Measurements from ENCODE around the gene TRIM7.
A peak's percentile ranks its signal among the peaks of the same experiment; 100 is the strongest.

The TRIM7 gene

DNA sequence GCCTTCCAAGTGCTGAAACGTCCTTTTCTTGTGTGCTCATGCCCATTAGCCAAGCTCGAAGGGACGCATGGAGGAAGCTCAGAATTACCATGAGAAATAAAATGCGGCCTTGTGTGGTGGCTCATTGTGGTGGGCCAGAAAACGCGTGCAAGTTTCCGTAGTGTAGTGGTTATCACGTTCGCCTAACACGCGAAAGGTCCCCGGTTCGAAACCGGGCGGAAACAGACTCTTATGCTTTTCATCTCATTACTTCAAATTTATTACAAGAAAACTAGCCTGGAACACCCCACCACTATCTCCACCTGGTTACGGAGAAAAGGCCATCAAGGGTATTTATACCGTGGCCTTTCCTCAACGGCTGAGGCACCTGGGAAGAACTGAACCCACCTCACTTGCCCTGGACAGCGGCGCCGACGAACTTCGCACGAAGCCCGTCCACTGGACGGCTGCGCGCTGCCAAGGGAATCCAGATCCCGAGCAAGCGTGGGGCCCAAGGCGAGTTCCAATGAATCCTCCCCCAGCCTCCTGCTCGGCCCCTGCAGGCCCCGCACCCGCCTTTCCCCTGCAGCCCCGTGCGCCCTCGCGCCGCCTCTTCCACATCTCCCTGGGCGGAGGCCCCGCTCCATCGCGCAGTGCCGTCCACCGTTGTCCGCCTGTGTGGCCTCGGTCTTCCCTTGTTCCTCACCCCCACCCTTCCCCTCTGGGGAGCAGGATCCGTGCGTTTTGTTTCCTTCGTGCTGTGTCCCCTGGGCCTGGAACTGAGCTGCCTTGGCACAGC is 35.3 kb downstream of the TRIM7 start:
- DNase-seq: peak; percentile 53 to 80 (median 68)

DNA sequence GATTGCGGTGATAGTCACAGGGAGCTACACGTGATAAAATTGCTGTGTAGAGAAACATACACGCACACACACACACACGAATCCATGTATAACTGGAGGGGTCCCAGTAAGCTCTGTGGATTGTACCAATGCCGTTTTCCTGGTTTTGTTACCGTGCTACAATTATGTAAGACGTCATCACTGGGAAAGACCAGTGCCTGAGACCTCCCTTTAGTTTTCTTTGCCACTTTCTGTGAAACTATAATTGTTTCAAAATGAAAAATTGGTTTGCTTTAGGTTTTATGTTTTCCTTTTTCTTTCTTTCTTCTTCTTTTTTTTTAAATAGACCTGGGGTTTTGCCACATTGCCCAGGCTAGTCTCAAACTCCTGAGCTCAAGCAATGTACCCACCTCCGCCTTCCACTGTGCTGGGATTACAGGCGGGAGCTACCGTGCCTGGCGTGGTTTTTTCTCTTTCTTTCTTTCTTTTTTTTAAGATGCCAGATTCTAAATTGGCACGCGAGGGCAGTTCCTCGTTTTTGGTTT is 36.3 kb downstream of the TRIM7 start:
- no peak for DNase-seq

DNA sequence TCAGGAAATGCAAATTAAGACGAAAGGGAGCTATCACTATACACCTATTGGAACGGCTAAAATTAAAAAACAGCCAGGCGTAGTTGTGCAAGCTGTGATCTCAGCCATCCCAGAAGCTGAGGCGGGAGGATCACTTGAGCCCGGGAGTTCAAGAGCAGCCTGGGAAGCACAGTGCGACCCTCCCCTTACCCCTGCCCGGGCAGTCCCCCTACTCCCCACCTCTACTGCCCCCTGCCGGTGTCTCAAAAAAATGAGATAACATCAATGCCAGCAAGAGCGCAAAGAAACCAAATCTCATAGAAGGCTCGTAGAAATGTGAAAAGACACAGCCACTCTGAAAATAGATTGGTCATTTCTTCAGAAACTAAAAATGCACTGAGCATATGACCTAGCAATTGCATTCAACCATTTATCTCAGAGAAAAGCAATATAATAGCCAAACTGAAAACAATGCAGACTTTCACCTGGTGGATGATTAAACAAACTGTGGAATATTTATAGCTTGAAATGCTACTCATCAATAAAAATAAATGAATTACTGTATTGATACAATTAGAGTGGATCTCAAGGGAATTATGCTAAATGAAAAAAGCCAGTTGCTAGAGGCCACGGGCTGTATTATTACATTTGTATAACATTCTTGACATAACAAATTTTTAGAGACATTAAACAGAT is 37.0 kb downstream of the TRIM7 start:
- no peak for DNase-seq

DNA sequence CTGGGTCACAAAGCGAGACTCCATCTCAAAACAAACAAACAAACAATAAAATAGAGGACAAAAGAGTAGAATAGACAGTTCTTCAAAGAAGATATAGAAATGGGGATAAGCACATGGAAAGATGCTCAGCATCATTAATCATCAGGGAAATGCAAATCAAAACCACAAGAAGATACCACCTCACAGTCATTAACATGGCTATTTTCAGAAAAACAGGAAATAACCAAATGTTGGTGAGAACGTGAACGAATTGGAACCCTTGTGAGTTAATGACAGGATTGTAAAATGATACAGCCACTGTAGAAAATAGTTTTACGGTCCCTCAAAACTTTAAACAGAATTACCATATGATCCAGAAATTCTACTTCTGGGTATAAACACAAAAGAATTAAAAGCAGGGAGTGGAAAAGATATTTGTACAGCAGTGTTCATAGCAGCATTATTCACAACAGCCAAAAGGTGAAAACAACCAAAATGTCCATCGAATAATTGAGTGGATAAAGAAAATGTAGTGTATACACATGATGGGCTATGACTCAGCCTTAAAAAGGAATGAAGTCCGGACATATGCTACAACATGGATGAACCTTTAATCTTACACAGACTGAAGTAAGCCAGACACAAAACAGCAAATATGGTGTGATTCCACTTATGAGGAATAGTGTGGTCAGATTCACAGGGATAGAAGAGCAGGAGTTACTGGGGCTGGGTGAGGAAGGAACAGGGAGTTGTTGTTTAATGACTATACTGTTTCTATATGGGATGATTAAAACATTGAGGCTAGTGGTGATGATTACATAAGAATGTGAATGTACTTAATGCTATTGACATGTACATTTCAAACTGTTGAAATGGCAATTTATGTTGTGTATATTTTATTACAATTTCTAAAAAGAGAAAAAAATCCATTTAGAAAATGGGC is 37.9 kb downstream of the TRIM7 start:
- no peak for DNase-seq

DNA sequence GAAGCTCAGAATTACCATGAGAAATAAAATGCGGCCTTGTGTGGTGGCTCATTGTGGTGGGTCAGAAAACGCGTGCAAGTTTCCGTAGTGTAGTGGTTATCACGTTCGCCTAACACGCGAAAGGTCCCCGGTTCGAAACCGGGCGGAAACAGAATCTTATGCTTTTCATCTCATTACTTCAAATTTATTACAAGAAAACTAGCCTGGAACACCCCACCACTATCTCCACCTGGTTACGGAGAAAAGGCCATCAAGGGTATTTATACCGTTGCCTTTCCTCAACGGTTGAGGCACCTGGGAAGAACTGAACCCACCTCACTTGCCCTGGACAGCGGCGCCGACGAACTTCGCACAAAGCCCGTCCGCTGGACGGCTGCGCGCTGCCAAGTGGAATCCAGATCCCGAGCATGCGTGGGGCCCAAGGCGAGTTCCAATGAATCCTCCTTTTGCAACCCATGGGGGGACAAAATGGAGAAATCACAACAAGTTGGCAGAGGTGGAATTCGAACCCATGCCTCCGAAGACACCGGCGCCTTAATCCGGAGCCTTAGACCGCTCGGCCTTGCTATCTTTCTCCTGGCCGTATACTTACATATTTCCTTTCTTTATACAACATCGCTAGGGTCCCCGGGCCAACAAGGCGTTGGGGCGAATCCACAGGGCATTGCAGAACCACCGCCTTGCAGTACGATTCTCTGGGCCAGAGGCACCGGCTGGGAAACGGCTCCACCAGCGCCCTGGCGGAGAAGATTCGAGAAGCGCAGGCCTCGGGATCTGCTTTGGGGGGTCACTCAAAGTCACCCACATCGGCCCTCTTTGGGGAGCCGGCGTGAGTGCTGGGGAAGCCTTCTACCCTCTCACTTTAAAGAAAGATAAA is 40.7 kb downstream of the TRIM7 start:
- DNase-seq: no peak

DNA sequence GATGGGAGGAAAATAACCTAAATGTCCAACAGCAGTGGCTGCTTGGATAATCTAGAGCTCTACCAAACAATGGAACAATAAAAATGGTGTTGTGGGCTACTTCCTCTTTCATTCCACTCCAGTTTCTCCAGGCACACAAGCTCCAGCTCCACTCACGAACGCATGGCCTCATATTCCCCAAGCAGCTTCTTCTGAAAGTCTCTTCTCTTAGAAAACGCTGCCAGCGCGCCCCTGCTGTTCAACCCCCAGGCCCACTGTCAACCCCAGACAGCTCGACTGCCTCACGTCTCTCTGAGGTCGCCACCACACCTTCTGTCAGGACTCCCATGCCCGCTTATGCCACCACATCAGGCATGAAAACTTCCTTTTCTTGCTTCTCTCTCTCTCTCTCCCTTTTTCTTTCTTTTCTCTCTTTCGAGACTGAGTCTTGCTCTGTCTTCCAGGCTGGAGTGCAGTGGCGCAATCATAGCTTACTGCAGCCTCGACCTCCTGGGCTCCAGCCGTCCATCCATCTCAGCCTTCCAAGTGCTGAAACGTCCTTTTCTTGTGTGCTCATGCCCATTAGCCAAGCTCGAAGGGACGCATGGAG is 41.4 kb downstream of the TRIM7 start:
- peak in 1 of 6 experiments; percentile 22 for DNase-seq

DNA sequence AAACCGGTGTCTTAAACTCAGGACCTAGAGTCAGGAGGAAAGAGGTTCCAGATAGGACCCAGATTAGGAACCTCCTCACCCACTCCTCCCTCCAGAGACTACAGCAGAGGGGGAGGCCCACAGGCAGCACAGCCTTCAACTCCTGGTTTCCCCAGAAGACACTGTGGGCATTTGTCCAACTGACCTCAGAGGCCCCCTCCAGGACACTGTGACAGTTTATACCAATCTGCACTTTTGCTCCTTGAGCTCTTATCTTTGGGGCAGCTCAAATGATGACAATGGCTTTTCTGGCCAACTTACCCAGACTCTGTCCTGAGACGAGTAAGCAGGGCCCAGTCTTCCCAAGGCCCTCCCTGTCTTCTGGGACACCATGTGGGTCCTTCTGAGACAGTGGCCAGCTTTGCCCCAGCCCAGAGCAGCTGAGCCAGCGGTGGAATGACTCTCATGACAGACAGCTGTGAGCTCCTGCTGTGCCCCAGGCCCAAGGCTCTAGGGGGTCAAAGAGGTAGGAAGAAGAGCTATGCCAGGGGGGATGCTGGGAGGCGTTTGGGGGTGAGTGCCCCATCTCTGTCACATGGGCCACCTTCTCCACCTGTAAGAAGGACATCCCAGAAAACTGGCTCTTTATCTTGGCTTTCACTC is 43.3 kb downstream of the TRIM7 start:
- DNase-seq: no peak

DNA sequence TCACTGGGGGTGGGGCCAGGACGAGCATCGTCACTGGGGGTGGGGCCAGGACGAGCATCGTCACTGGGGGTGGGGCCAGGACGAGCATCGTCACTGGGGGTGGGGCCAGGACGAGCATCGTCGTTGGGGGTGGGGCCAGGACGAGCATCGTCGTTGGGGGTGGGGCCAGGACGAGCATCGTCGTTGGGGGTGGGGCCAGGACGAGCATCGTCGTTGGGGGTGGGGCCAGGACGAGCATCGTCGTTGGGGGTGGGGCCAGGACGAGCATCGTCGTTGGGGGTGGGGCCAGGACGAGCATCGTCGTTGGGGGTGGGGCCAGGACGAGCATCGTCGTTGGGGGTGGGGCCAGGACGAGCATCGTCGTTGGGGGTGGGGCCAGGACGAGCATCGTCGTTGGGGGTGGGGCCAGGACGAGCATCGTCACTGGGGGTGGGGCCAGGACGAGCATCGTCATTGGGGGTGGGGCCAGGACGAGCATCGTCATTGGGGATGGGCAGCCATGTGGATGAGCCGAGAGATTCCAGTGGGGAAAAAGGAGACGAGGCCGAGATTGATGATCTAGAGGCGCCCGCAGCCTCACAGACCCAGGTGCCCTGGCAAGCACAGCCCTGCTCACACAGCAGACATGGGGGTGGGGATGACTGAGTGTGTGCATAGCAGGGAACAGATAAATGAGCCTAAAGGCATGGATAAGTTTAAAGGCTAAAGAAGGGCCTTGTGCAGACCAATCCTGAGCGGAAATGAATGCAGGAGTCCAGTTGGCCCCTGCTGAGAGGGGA is 44.1 kb downstream of the TRIM7 start:
- peak; percentile 55 to 78 (median 68) for DNase-seq

DNA sequence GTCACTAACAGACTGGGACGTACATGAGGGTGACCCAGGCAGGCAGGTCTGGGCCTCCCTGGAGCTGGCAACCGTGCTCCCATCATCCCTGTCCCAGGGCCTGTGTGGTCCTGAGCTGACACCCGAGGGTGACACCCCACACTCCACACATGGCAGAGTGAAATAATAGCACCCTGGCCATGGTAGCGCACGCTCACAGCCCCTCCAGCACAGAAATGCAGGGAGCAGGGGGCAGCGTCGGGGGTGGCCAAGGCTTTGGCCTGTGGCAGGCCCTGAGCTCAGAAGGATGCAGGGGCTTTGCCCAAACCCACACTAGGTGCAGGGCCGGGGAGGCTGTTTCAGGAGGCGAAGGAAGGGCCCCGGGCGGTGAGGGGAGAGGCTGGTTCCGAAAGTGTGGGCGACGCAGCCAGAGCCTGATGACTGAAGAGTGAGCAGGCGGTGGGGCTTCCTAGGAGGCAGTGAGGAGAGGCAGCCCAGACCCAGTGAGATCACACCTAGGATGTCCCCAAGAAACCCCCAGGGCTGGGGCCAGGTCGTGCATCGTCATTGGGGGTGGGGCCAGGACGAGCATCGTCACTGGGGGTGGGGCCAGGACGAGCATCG is 44.7 kb downstream of the TRIM7 start:
- peak; percentile 41 to 91 (median 75) for DNase-seq

DNA sequence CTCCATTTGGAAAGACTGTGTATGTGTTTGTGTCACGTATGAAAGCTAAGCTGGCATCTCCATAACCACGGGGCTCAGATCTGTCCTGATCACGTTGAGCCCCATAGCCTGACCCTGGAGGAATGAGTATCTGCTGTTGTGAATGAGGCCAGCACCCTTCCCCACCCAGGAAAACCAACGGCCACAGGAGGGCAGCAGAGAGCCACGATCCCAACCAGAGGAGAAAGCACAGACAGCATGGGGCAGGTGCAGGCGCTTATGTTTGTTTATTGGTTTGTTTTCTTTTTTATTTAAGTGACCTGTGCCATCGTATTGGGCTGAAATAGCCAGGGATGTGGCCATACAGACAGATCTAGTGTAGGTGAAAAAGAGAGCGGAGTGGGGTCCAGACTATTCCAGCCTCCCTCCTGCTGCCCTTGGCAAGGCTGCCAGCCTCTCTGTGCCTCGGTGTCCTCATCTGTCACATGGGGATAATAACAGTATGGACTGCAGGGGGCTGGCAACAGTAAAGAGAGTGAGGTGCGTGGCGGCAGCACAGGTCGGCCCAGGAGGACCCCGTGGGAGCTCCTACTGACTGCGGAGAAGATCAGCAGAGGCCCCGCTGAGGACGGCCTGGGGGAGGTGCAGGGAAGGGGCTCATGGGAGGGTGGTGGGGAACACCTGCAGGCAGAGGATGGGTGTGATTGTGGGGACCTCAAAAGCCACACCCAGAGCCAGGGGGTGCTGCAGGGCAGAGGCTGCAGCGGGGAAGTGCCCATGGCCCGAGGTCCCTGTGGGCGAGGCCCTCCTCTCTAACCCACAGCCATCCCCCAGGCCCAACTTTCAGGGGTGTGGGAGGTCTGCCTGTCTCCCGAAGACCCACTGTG is 45.5 kb downstream of the TRIM7 start:
- peak; percentile 78 to 91 (median 87) for DNase-seq

DNA sequence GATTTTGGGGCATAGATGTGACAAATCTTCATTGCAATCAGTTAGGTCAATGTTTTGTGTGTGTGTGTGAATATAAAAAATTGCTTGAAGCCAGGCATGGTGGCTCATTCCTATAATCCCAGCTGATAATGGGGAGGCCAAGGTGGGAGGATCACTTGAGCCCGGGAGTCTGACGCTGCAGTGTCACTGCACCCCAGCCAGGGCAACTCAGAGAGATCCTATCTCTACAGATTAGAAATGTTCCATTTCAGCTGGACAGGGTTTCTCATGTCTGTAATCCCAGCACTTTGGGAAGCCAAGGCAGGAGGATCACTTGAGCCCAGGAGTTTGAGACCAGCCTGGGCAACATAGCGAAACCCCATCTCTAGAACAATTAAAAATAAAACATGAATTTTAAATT is 46.1 kb downstream of the TRIM7 start:
- no peak for DNase-seq

DNA sequence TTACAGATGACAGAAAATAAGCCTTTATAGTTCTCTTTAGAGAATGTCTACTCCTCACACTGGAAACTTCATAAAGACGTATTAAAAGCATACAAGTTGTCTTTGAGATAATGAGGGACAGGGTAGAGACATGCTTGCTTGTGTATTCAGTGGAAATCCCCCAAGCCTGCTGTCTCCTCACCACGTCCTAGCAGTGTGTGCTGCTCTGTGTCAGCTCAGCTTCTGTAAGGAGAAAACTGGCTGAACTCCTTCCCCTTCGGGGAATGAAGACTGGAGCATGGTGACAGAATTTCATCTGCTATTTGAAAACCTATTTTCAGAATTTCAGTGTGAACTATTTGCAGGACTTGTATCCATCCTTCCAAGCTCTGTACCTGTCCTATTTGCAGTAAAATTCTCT is 48.2 kb downstream of the TRIM7 start:
- no peak for DNase-seq

DNA sequence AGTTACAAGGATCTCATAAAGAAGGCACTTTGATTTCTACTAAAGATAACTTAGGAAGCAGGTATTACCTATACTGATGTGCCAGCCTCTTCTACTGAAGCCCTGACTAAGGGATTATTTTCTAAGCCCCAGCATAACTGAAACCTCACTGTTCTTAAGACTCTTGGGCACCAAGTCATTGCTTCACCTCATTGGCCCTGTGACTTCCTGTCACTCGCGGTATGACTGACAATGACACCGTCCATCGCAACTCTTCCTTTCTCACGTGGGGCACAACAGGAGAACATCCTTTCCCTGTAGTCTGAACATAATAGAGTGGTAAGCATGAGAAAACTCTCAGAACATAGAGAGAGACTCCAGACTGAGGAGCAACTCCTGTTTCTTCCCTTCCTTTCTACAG is 51.2 kb downstream of the TRIM7 start:
- DNase-seq: no peak

DNA sequence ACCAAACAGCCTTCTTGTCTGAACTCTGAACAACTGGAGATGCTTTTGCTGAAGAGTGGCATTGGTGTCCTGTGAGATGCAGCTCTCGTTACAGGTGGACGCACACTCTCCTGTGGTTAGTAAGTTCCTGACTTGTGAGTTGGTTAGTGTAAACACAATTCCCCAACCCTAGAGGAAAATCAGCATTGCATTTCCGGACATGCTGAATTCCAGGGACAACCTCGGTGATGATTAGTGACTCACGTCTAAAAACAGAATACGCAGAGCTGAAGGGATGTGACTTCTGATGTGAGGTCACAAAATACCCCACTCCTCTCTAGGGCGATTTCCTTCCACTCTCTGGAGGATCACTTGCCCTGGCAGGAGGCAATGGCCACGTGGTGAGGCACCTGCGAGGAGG is 52.6 kb downstream of the TRIM7 start:
- DNase-seq: no peak

DNA sequence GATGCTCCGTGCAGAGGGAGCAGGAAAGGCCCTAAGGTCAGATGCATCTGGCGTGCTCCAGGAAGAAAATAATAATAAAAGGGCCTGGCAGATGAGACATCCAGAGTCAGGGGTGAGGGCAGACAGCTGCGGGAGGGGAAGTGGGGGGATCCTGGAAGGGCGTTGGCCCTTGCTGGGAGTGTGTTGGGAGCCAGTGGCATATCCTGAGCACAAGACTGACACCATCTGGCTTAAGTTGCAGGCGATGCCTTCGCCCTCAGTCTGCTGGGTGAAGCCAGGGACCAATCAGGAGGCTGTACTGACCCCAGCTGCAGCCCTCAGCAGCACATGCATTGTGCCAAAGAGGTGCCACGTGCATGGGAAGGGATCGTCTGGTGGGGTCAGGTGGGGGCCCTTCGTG is 53.9 kb downstream of the TRIM7 start:
- no peak for DNase-seq

DNA sequence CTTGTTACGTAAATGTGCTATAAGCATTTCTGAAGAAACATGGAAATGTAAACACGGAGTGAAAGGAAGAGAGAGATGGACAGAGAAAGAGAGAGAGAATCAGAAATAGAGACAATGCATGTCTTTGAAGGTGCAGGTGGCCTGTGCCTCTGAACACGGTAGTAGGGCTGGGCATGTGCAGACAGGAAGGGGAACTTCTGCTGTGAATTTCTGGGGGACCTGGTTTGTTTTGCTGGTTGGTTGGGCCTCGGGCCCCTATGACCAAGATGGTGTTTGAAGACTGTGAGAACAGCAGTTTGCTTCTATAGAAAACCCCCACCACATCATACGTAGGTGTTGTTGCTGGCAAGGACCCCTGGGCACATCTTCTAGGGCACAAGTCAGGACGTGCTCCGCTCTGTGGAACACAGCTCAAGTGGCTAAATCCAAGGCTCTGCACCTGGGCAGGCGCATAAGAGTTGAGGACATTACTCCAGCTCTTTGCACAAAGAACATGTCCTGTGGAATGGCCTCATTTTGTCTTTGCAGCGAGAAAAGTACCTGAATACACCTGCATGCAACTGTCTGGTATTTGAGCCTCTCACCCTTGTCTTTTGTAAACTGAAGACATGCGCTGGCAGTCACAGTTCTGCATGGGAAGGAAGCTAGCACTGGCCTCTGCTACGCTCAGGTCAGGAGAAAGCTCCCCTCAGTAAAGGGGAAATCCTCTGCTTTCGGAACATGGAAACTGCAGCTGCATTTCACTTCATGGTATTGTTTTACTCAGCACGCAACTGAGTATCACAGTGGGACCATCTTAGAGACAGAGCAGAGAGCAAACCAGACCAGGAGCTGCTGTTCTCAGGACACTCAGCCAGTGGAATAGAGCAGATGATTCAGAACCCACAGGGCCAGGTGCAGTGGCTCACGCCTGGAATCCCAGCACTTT is 54.9 kb downstream of the TRIM7 start:
- DNase-seq: no peak

DNA sequence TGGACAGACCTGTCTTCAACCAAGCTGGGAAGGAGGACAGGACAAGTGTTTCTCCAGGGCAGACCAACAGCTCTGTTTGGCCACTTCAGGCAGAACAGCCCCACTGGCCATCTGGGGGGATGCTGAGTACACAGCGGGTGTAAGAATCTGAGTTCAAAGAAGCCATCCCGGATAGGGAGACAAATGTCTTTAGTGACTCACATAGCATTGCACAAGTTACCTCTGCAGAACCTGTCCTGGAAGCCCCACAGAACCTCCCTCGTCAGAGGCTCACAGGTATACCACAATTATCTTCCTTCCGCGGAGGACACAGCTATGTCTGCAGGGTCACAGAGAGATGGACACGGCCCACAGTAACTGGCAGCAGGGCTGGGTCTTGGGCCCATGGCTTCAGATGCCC is 55.6 kb downstream of the TRIM7 start:
- DNase-seq: no peak

All from stimulated activated naive CD4-positive, alpha-beta T cell (primary cell).